ENCODE results near the gene SNAPIN. TPM values are rescaled to one million over a fixed set of nuclear protein-coding genes. Genes with fewer than 3 reads are reported as not detected.

Gene SNAPIN
- total and polyA plus RNA-seq, 9 of the 15 experiments (the other 6 are each of a cell fraction or from before 2014, with no cell fraction given), result 11.2 to 43.9 (median 32.3) TPM

DNA sequence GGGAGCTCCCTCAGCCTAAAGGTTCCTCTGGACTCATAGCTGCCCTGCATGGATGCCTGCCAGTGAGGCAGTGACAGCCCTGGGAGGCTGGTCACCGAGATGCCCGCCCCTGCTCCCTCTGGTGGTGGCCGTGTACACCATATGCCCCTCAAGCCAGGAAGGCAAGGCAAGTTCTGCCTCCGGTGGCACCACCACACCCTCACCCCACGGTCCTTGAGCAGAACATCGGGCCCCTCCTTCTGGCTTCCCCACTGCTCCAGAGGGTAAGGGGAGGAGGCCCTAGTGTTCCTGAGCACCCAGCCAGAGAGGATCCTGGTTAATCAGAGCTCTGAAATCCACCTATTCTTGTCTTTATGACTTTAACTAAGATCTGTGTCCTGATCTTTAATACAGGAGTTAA, 40.8 kb upstream of the SNAPIN start (continued):
- TF ChIP-seq, protein P1, sequence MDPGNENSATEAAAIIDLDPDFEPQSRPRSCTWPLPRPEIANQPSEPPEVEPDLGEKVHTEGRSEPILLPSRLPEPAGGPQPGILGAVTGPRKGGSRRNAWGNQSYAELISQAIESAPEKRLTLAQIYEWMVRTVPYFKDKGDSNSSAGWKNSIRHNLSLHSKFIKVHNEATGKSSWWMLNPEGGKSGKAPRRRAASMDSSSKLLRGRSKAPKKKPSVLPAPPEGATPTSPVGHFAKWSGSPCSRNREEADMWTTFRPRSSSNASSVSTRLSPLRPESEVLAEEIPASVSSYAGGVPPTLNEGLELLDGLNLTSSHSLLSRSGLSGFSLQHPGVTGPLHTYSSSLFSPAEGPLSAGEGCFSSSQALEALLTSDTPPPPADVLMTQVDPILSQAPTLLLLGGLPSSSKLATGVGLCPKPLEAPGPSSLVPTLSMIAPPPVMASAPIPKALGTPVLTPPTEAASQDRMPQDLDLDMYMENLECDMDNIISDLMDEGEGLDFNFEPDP (CRISPR knock-in tag; IDR thresholded peaks at IDR 0.05), result no peak
- 0 out of 2 replicates have a peak, but pooled peaks have one; percentile 6 for TF ChIP-seq KLF16 (IDR thresholded peaks at IDR 0.05)
- TF ChIP-seq SREBF1 (IDR thresholded peaks at IDR 0.05; ENCODE audit: borderline replicate concordance, low read depth, low read length), result no peak
- TF ChIP-seq, protein P2, sequence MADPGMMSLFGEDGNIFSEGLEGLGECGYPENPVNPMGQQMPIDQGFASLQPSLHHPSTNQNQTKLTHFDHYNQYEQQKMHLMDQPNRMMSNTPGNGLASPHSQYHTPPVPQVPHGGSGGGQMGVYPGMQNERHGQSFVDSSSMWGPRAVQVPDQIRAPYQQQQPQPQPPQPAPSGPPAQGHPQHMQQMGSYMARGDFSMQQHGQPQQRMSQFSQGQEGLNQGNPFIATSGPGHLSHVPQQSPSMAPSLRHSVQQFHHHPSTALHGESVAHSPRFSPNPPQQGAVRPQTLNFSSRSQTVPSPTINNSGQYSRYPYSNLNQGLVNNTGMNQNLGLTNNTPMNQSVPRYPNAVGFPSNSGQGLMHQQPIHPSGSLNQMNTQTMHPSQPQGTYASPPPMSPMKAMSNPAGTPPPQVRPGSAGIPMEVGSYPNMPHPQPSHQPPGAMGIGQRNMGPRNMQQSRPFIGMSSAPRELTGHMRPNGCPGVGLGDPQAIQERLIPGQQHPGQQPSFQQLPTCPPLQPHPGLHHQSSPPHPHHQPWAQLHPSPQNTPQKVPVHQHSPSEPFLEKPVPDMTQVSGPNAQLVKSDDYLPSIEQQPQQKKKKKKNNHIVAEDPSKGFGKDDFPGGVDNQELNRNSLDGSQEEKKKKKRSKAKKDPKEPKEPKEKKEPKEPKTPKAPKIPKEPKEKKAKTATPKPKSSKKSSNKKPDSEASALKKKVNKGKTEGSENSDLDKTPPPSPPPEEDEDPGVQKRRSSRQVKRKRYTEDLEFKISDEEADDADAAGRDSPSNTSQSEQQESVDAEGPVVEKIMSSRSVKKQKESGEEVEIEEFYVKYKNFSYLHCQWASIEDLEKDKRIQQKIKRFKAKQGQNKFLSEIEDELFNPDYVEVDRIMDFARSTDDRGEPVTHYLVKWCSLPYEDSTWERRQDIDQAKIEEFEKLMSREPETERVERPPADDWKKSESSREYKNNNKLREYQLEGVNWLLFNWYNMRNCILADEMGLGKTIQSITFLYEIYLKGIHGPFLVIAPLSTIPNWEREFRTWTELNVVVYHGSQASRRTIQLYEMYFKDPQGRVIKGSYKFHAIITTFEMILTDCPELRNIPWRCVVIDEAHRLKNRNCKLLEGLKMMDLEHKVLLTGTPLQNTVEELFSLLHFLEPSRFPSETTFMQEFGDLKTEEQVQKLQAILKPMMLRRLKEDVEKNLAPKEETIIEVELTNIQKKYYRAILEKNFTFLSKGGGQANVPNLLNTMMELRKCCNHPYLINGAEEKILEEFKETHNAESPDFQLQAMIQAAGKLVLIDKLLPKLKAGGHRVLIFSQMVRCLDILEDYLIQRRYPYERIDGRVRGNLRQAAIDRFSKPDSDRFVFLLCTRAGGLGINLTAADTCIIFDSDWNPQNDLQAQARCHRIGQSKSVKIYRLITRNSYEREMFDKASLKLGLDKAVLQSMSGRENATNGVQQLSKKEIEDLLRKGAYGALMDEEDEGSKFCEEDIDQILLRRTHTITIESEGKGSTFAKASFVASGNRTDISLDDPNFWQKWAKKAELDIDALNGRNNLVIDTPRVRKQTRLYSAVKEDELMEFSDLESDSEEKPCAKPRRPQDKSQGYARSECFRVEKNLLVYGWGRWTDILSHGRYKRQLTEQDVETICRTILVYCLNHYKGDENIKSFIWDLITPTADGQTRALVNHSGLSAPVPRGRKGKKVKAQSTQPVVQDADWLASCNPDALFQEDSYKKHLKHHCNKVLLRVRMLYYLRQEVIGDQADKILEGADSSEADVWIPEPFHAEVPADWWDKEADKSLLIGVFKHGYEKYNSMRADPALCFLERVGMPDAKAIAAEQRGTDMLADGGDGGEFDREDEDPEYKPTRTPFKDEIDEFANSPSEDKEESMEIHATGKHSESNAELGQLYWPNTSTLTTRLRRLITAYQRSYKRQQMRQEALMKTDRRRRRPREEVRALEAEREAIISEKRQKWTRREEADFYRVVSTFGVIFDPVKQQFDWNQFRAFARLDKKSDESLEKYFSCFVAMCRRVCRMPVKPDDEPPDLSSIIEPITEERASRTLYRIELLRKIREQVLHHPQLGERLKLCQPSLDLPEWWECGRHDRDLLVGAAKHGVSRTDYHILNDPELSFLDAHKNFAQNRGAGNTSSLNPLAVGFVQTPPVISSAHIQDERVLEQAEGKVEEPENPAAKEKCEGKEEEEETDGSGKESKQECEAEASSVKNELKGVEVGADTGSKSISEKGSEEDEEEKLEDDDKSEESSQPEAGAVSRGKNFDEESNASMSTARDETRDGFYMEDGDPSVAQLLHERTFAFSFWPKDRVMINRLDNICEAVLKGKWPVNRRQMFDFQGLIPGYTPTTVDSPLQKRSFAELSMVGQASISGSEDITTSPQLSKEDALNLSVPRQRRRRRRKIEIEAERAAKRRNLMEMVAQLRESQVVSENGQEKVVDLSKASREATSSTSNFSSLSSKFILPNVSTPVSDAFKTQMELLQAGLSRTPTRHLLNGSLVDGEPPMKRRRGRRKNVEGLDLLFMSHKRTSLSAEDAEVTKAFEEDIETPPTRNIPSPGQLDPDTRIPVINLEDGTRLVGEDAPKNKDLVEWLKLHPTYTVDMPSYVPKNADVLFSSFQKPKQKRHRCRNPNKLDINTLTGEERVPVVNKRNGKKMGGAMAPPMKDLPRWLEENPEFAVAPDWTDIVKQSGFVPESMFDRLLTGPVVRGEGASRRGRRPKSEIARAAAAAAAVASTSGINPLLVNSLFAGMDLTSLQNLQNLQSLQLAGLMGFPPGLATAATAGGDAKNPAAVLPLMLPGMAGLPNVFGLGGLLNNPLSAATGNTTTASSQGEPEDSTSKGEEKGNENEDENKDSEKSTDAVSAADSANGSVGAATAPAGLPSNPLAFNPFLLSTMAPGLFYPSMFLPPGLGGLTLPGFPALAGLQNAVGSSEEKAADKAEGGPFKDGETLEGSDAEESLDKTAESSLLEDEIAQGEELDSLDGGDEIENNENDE (IDR thresholded peaks at IDR 0.05; ENCODE audit: low read depth, low read length), result no peak
- no peak for TF ChIP-seq SETDB1 (IDR thresholded peaks at IDR 0.05; ENCODE audit: low read length)
- TF ChIP-seq, protein P3, sequence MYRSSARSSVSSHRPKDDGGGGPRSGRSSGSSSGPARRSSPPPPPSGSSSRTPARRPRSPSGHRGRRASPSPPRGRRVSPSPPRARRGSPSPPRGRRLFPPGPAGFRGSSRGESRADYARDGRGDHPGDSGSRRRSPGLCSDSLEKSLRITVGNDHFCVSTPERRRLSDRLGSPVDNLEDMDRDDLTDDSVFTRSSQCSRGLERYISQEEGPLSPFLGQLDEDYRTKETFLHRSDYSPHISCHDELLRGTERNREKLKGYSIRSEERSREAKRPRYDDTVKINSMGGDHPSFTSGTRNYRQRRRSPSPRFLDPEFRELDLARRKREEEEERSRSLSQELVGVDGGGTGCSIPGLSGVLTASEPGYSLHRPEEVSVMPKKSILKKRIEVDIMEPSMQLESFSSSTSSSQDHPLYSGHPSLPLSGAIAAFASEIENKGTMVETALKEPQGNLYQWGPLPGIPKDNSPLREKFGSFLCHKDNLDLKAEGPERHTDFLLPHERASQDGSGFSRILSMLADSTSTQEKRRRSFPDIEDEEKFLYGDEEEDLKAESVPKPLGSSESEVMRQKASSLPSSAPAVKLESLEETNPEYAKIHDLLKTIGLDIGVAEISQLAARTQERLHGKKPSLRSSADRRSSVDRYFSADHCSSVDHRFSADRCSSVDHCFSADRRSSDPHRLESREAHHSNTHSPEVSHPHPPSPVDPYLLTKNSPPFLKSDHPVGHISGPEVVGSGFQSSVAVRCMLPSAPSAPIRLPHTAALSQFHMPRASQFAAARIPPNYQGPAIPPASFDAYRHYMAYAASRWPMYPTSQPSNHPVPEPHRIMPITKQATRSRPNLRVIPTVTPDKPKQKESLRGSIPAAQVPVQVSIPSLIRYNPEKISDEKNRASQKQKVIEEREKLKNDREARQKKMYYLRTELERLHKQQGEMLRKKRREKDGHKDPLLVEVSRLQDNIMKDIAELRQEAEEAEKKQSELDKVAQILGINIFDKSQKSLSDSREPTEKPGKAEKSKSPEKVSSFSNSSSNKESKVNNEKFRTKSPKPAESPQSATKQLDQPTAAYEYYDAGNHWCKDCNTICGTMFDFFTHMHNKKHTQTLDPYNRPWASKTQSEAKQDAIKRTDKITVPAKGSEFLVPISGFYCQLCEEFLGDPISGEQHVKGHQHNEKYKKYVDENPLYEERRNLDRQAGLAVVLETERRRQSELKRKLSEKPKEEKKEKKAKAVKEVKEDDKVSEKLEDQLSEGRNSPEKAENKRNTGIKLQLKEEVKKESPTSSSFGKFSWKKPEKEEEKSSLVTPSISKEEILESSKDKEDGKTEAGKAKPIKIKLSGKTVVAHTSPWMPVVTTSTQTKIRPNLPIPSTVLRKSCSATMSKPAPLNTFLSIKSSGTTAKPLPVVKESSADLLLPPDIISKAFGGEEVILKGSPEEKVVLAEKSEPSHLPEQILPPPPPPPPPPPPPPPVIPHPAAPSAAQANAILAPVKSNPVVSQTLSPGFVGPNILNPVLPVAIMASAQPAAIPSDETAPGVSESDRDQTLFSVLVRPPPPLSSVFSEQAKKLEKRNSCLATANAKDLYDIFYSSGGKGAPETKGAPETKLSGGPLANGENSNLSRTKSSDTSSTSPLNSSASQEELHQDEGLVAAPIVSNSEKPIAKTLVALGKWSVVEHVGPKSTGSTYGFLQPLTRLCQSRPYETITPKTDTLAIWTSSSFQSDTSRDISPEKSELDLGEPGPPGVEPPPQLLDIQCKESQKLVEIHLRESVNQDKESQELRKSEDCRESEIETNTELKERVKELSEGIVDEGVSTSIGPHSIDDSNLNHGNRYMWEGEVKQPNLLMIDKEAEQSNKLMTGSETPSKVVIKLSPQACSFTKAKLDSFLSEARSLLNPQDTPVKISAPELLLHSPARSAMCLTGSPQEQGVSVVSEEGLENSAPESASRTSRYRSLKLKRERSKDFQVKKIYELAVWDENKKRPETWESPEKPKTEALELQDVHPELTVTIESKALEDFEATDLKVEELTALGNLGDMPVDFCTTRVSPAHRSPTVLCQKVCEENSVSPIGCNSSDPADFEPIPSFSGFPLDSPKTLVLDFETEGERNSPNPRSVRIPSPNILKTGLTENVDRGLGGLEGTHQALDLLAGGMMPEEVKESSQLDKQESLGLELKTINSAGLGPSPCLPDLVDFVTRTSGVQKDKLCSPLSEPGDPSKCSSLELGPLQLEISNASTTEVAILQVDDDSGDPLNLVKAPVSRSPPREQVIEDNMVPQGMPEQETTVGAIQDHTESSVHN (IDR thresholded peaks at IDR 0.05; ENCODE audit: borderline replicate concordance in 1 of 2, low read depth in 1 of 2), result no peak
- TF ChIP-seq KDM2B (CRISPR knock-in tag; IDR thresholded peaks at IDR 0.05), result no peak

Data from K562 (cell line).